TTC549 (cell line): ENCODE measurements around the gene TRUB1.

Experiments
- FAIRE-seq: peaks from 2 replicates; lab custom pipeline; 2012; peaks lifted over from hg19 to GRCh38; lab: Jason Lieb, UNC

The TRUB1 gene

GRCh38 chr10:114982989-114983388 is 45.0 kb downstream of the TRUB1 start:
- FAIRE-seq = no peak

GRCh38 chr10:114987995-114988394 is 50.0 kb downstream of the TRUB1 start:
- FAIRE-seq = no peak

- FAIRE-seq = no peak
These were observed 52.6 kb downstream of the TRUB1 start for GRCh38 chr10:114990586-114990985.

- no peak for FAIRE-seq
These were observed 53.0 kb downstream of the TRUB1 start for GRCh38 chr10:114990991-114991390.

- no peak for FAIRE-seq
These were observed 54.3 kb downstream of the TRUB1 start for GRCh38 chr10:114992189-114992775.

GRCh38 chr10:114995468-114996247 is 57.7 kb downstream of the TRUB1 start:
- no peak for FAIRE-seq

- FAIRE-seq = no peak
These were observed 58.5 kb downstream of the TRUB1 start for GRCh38 chr10:114996542-114996941.

- no peak for FAIRE-seq
These were observed 61.0 kb downstream of the TRUB1 start for GRCh38 chr10:114998993-114999392.

- no peak for FAIRE-seq
These were observed 63.7 kb downstream of the TRUB1 start for GRCh38 chr10:115001506-115002381.

- no peak for FAIRE-seq
These were observed 65.4 kb downstream of the TRUB1 start for GRCh38 chr10:115003396-115003795.

GRCh38 chr10:115004236-115004862 is 66.4 kb downstream of the TRUB1 start:
- FAIRE-seq = no peak

- FAIRE-seq = no peak
These were observed 67.8 kb downstream of the TRUB1 start for GRCh38 chr10:115005771-115006170.

GRCh38 chr10:115018185-115018931 is 80.4 kb downstream of the TRUB1 start:
- no peak for FAIRE-seq

GRCh38 chr10:115020449-115020848 is 82.5 kb downstream of the TRUB1 start:
- no peak for FAIRE-seq

GRCh38 chr10:115022733-115023132 is 84.7 kb downstream of the TRUB1 start:
- FAIRE-seq = no peak

- FAIRE-seq = no peak
These were observed 85.7 kb downstream of the TRUB1 start for GRCh38 chr10:115023715-115024114.

GRCh38 chr10:115024371-115024770 is 86.4 kb downstream of the TRUB1 start:
- FAIRE-seq = no peak

- FAIRE-seq = no peak
These were observed 88.2 kb downstream of the TRUB1 start for GRCh38 chr10:115026056-115026745.

GRCh38 chr10:115026746-115027140 is 88.7 kb downstream of the TRUB1 start:
- FAIRE-seq = no peak
